Measurements from ENCODE around the gene MSMB.
"Not testable (repeated sequence)": the region's sequence is repeated elsewhere in the genome, so short reads cannot be mapped to it uniquely, and the experiment has no call there.

GRCh38 chr10:45999955-46000354, 46.1 kb downstream of the MSMB start:
- TF ChIP-seq USF2 (IDR thresholded peaks at IDR 0.05; ENCODE audit: low read depth, low read length); CTCF (conservative IDR thresholded peaks at IDR 0.05; ENCODE audit: low read depth, low read length); POLR2A (IDR thresholded peaks at IDR 0.05; ENCODE audit: low read depth, low read length); CHD1 (IDR thresholded peaks at IDR 0.05; ENCODE audit: low read depth, low read length); RFX5 (IDR thresholded peaks at IDR 0.05; ENCODE audit: low read depth, low read length); CEBPB (IDR thresholded peaks at IDR 0.05; ENCODE audit: low read depth, low read length); SMC3 (IDR thresholded peaks at IDR 0.05; ENCODE audit: low read depth, low read length); MXI1 (IDR thresholded peaks at IDR 0.05; ENCODE audit: borderline replicate concordance, low read depth, low read length); FOS (IDR thresholded peaks at IDR 0.05; ENCODE audit: low read depth, low read length); ELK1 (IDR thresholded peaks at IDR 0.05; ENCODE audit: borderline replicate concordance, low read depth, low read length); RAD21 (IDR thresholded peaks at IDR 0.05; ENCODE audit: low read length); BHLHE40 (IDR thresholded peaks at IDR 0.05; ENCODE audit: low read depth, low read length): not testable (repeated sequence)
